NK-92 (cell line): Measurements from ENCODE around the gene ZNF774.
"Not testable (repeated sequence)": the region's sequence is repeated elsewhere in the genome, so short reads cannot be mapped to it uniquely, and the experiment has no call there.

ENCODE experiments used
- DNase-seq: peaks from one replicate; lab custom pipeline; 2025; ENCODE audit not compliant: unreplicated experiment; lab: John Stamatoyannopoulos, UW

Gene ZNF774

GRCh38 chr15:90344662-90345061 is 7.4 kb upstream of the ZNF774 start:
- DNase-seq, result no peak

- DNase-seq, result no peak
Observed at GRCh38 chr15:90345857-90346256, 6.2 kb upstream of the ZNF774 start.

DNA sequence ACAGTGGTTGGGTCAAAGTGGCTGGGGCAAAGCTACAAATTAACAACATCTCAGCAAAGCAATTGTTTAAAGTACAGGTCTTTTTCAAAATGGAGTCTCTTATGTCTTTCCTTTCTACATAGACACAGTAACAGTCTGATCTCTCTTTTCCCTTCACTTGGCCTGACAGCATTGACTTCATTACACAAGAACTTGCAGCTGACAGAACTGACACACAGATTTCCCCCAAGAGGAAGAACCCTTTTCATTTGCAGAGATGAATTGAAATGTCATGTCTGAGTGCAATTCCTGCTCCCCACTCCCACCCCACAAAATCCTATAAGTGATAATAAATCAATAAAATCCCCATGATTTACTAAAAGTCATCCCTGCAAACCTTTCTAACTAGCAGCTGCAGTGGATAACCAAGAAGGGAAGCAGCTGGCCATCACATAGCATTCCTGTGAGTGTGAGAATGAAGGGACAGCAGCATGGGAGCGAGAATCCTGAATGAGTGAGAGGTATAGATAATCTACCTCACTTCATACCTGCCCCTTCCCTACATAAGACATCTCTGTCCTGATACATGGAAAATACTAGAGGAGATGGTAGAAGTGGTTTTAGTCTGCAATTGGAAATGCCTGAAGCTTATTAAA is 4.5 kb upstream of the ZNF774 start:
- not testable (repeated sequence) for DNase-seq

- DNase-seq, result no peak
Observed at GRCh38 chr15:90348456-90348855, 3.6 kb upstream of the ZNF774 start.

DNA sequence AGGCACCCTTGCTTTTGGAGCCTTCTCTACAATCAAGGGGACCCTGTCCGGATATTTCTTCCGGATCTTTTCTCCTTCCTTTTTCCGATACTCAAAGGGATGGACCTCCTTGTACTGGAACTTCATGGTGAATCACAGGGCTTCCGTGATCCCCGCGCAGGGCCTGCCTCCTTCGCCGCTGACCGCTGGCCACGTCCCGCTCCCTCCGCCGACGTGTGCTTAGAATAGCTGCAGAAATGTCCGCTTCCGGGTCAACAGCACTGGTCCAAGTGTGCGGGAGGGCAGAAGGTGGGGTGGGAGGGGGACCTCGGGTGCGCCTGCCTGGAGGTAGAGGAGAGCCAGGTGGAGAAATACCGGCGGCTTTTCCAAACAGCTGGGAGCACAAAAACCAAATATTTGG is 3.0 kb upstream of the ZNF774 start:
- DNase-seq, result no peak

GRCh38 chr15:90349821-90350220 is 2.3 kb upstream of the ZNF774 start:
- DNase-seq, result no peak

- no peak for DNase-seq
Observed at GRCh38 chr15:90351479-90352106, 491 bp upstream of the ZNF774 start.

DNA sequence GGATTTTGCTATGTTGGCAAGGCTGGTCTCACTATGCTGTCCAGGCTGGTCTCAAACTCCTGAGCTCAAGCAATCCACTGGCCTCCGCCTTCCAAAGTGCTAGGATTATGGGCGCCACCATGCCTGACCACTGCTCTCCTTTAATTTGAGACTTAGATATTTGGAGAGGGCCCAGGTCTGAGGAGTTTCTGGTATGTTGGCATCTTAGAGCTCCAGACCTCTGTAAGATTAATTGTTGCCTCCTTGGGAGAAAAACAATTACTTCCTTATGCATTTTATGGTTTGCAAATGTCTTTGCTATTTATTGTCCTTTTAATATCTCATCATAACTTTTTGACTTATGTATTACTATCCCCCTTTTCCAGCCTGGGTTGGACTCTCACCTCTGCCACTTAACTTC is 2.9 kb downstream of the ZNF774 start:
- DNase-seq, result no peak

- no peak for DNase-seq
Observed at GRCh38 chr15:90358124-90359033, 6.3 kb downstream of the ZNF774 start.

DNA sequence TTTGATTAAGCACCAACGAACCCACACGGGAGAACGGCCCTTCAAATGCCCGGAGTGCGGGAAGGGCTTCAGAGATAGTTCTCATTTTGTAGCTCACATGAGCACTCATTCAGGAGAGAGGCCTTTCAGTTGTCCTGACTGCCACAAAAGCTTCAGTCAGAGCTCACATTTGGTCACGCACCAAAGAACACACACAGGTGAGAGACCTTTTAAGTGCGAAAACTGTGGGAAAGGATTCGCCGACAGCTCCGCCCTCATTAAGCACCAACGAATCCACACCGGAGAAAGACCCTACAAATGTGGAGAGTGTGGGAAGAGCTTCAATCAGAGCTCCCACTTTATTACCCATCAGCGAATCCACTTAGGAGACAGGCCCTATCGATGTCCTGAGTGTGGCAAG is 8.7 kb downstream of the ZNF774 start:
- no peak for DNase-seq

DNA sequence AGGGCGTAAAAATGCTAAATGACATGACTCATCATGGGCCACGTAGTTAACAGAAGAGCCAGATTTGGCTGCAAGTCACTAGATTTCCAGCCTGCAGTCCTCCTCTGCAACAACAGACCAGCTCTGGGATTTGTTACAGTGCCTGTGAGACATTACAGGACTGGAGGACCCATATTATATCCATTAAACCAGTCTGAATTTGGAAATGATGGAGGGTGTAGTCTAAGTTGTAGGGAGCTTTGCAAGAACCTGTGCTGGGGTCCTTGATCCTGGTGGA is 10.8 kb downstream of the ZNF774 start:
- DNase-seq, result no peak

- DNase-seq, result no peak
Observed at GRCh38 chr15:90364251-90364650, 12.2 kb downstream of the ZNF774 start.

- no peak for DNase-seq
Observed at GRCh38 chr15:90365414-90366055, 13.5 kb downstream of the ZNF774 start.

- DNase-seq, result no peak
Observed at GRCh38 chr15:90367576-90367975, 15.5 kb downstream of the ZNF774 start.

GRCh38 chr15:90375071-90375470 is 23.0 kb downstream of the ZNF774 start:
- DNase-seq, result no peak

GRCh38 chr15:90376789-90377188 is 24.7 kb downstream of the ZNF774 start:
- DNase-seq, result no peak

- DNase-seq, result no peak
Observed at GRCh38 chr15:90379263-90379662, 27.2 kb downstream of the ZNF774 start.

GRCh38 chr15:90381515-90381914 is 29.4 kb downstream of the ZNF774 start:
- DNase-seq, result no peak

DNA sequence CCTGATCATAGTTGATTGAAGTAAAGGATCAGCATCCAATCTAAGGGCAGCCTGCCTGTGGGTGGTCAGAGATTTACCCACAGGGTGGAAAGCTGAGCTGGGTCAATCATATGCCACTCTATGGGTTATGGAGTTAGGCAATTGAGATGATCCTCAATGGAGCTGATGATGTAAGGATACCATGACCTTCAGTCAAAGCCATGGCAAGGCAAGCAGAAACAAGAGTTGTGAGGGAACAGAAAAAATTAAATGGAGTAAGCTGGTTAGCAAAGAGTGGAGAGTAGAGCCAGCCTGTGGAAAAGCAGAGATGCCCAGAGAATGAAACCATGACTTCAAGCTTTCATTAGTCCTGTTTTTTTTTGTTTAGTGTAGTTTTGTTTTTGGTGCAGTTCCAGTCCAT is 30.2 kb downstream of the ZNF774 start:
- DNase-seq, result no peak

DNA sequence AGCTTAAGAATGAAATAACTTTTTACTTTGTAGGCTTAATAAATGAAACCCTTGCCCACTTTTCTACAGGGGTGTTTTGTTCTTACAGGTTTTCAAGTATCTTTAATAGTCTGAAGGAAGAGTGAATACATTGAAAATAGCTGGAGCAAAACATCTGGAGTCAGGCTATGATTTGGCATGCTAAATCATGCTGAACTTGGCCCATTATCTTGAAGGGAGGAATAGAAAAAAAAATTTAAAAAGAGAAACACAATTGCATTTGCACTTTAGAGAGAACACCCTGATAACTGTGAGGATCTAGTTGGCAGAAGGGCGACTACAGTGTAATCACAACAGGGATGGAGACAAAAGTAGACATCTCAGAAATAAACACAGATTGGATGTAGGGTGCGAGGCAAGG is 34.1 kb downstream of the ZNF774 start:
- no peak for DNase-seq

DNA sequence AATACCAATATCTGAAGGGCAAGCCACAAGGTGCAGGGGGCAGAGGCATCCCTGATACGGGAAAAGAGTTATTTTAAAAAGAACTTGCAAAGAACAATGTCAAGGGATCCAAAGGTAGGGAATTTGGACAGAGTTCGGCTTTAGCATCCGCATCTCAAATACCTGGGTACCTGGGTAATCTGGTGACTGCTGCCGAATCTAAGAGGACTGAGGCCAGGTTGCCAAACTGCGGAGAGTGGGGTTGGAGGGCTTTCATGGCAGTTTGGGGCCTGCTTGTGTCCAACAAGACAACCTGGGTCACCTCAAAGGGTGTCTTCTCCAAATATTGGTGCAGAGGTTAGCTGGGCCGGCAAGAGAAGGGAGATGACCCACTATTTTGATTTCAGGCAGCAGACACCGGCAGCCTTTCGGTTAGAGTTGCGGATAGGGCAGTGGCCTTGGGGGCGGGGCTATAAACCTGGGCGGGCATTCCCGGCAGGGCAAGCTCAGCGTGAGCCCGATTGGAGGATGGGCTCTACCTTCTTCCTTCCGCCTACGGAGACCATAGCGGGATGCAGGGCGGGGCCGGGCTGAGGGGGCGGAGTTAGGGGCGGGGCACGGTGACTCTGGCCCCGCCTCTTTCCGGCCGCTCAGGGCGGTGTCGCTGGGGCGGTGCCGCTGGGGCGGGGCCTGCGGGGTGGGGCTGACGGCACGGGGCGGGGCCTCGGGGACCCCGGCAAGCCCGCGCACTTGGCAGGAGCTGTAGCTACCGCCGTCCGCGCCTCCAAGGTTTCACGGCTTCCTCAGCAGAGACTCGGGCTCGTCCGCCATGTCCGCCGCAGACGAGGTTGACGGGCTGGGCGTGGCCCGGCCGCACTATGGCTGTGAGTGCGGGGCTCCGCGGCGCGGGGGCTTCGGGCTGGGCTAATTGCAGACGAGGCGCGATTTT is 35.7 kb downstream of the ZNF774 start, which contains the start of gene IQGAP1:
Gene IQGAP1, plus strand, starts transcription at position 709 of the 928 bp plus-strand sequence. Its CDS starts 100 bp downstream, at position 809.
- peak; percentile 68 for DNase-seq
